GM12878 (cell line): Measurements from ENCODE around the gene RAD9A. TPM values are rescaled to one million over a fixed set of nuclear protein-coding genes. Genes with fewer than 3 reads are reported as not detected.

Experiments used
- ATAC-seq: fragments of 200-7000 bp; cut with Tn5 transposase; 3 replicates; pipeline ENCODE4 v1.9.1; 2020; ENCODE audit warnings: mild to moderate bottlenecking, moderate library complexity
- BruUV-seq: library from RNA; stranded (reverse); fragments of 400-500 nt; replicated peaks from 2 replicates; lab custom pipeline; 2021; lab: Mats Ljungman, UMichigan
- CTCF ChIA-PET: fragments of 300-600 bp; sonication (Branson Sonifier 250); formaldehyde crosslinking; extraction: SDS; loops from one replicate; lab custom pipeline; 2021; ENCODE audit warnings: inconsistent platforms; lab: Yijun Ruan, JAX
- POLR2A ChIA-PET: fragments of 350-600 bp; formaldehyde crosslinking; extraction: SDS; loops from one replicate; lab custom pipeline; 2021; ENCODE audit warnings: inconsistent platforms; lab: Charles Lee
- RAD21 ChIA-PET: fragments of 300-600 bp; sonication (Branson Sonifier 250); formaldehyde crosslinking; loops from one replicate; lab custom pipeline; 2023; ENCODE audit warnings: antibody characterized with exemption; ENCODE audit not compliant: unreplicated experiment; lab: Charles Lee
- SMC1A ChIA-PET: fragments of 300-600 bp; sonication (Branson Sonifier 250); formaldehyde crosslinking; loops from one replicate; lab custom pipeline; 2023; ENCODE audit not compliant: unreplicated experiment, uncharacterized antibody; lab: Charles Lee
- DNase-seq: peaks from one replicate; pipeline ENCODE4 v3.0.0-alpha.2; 2011; ENCODE audit warnings: low read depth, low spot score
- FAIRE-seq: peaks from 3 replicates; lab custom pipeline; 2011; peaks lifted over from hg19 to GRCh38; lab: Jason Lieb, UNC
- H2AFZ ChIP-seq: 2 replicates; pipeline ENCODE4 v1.6.0; 2011; ENCODE audit warnings: low read depth, low read length, control low read depth; ENCODE audit not compliant: control insufficient read depth
- H3K27ac ChIP-seq: 2 replicates; pipeline ENCODE4 v1.5.1; 2011; ENCODE audit warnings: control low read depth; ENCODE audit not compliant: control insufficient read depth, insufficient read depth
- H3K27me3 ChIP-seq, 2 experiments: replicated peaks in 1 of 2; 2 replicates each; pipeline versions ENCODE4 v1.6.0 to v1.6.1; 2011; ENCODE audit warnings: low read length in 1 of 2; ENCODE audit not compliant: control insufficient read depth in 2 of 2, insufficient read depth in 2 of 2
- H3K36me3 ChIP-seq, 2 experiments: 2 replicates each; pipeline ENCODE4 v1.5.1; 2011; ENCODE audit warnings: low read length in 1 of 2; ENCODE audit not compliant: control insufficient read depth in 2 of 2, insufficient read depth in 2 of 2
- H3K4me1 ChIP-seq: 2 replicates; pipeline ENCODE4 v1.6.1; 2011; ENCODE audit warnings: mild to moderate bottlenecking, low read length, moderate library complexity, mixed read lengths; ENCODE audit not compliant: control insufficient read depth, insufficient read depth
- H3K4me2 ChIP-seq: 2 replicates; pipeline ENCODE4 v1.6.0; 2011; ENCODE audit warnings: control low read depth; ENCODE audit not compliant: control insufficient read depth, insufficient read depth
- H3K4me3 ChIP-seq: fragments of 200-600 bp; sonication (generic); 2 replicates; pipeline ENCODE4 v1.5.1; 2016
- H3K79me2 ChIP-seq: 2 replicates; pipeline ENCODE4 v1.6.0; 2011; ENCODE audit warnings: low read length; ENCODE audit not compliant: control insufficient read depth, insufficient read depth
- H3K9ac ChIP-seq: 2 replicates; pipeline ENCODE4 v1.8.0; 2011; ENCODE audit warnings: low read length, control low read depth, mixed read lengths; ENCODE audit not compliant: control insufficient read depth, insufficient read depth
- H3K9me3 ChIP-seq: replicated peaks from 3 replicates; pipeline ENCODE4 v1.5.1; 2011; ENCODE audit warnings: mild to moderate bottlenecking, low read length; ENCODE audit not compliant: control insufficient read depth, insufficient read depth
- H4K20me1 ChIP-seq: 2 replicates; pipeline ENCODE4 v1.6.0; 2011; ENCODE audit not compliant: control insufficient read depth, insufficient read depth
- HDGF ChIP-seq: fragments of 450-650 bp; IDR thresholded peaks from 2 replicates; pipeline ENCODE4 v1.6.1; 2016; ENCODE audit warnings: antibody characterized with exemption
- POLR2A ChIP-seq: IDR thresholded peaks from 2 replicates; pipeline ENCODE4 v1.6.1; 2011; ENCODE audit warnings: low read depth, mild to moderate bottlenecking, low read length
- POLR2AphosphoS2 ChIP-seq: IDR thresholded peaks from 2 replicates; pipeline ENCODE4 v1.6.1; 2011; ENCODE audit warnings: low read depth, mild to moderate bottlenecking, low read length, improper control_type of control experiment, moderate library complexity
- SP1 ChIP-seq: IDR thresholded peaks from one replicate; pipeline ENCODE4 v1.6.1; 2011; ENCODE audit warnings: low read depth, low read length
- TCF12 ChIP-seq: IDR thresholded peaks from 2 replicates; pipeline ENCODE4 v1.6.1; 2011; ENCODE audit warnings: low read depth, mild to moderate bottlenecking, low read length
- WGBS: methylation state at CpG from one replicate; pipeline ENCODE4 v1.1.6; 2016; ENCODE audit warnings: low lambda C conversion rate; ENCODE audit not compliant: insufficient replicate concordance, insufficient coverage; ENCODE audit errors: missing lambda C conversion rate; 5-methylcytosine and 5-hydroxymethylcytosine counted together
- in situ Hi-C: fragments of 300-500 bp; cut with MboI; formaldehyde crosslinking; loops from 9 replicates; pipeline ENCODE4 v1.14.3; 2018; ENCODE audit warnings: mixed read lengths
- intact Hi-C: fragments of 100-400 bp; cut with micrococcal nuclease; formaldehyde crosslinking; loops from one replicate; pipeline ENCODE4 v1.14.2; 2022; ENCODE audit not compliant: unreplicated experiment
- polyA plus RNA-seq, 11 experiments: library from polyadenylated mRNA; depleted of rRNA in 4 of 11; unstranded in 6 of 11; stranded (reverse) in 5 of 11; fragments of >200 nt; fragmentation: Nextera tagmentation in 4 of 11; fragmentation: Illumina TruSeq in 1 of 11; extraction: Ambion mirVana in 4 of 11; extraction: Trizol in 1 of 11; gene quantifications; 1 replicate in 1 of 11; 2 replicates in 10 of 11; pipeline versions ENCODE4 v1.2.1 to v1.2.3, GENCODE V29; 2011 to 2016; ENCODE audit warnings: inconsistent platforms in 2 of 11, missing spikeins in 2 of 11, low read depth in 1 of 11
- total RNA-seq, 4 experiments: library from RNA; depleted of rRNA in 3 of 4; stranded (reverse); fragments of >200 nt in 3 of 4; fragmentation: Illumina TruSeq in 1 of 4; extraction: Trizol in 1 of 4; gene quantifications; 2 replicates each; pipeline versions ENCODE4 v1.2.1 to v1.2.3, GENCODE V29; 2013 to 2021

The RAD9A gene
- total and polyA plus RNA-seq, 10 of the 15 experiments (the other 5 are each of a cell fraction or from before 2014, with no cell fraction given): 1.1 to 36.2 (median 19.8) TPM

DNA sequence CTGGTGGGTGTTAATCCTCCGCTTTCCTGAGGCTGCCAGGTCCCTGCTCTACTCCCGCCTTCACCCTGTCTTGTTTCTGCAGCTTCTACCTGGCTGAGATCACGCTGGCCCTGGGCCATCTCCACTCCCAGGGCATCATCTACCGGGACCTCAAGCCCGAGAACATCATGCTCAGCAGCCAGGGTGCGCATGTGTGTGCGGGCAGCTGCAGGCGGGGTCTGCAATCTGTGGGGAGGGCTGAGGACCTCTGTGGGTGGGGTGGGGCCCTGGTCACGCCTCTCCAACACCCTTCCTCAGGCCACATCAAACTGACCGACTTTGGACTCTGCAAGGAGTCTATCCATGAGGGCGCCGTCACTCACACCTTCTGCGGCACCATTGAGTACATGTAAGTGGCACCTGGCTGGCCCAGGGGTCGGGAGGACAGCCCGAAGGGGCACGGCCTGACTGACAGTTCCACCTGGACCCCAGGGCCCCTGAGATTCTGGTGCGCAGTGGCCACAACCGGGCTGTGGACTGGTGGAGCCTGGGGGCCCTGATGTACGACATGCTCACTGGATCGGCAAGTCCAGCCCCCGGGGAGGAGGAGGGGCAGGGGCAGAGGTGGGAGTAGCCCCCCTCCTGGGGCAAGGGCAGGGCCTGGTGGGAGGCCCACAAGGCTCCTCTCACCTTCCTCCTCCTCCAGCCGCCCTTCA, 41.0 kb downstream of the RAD9A start:
- Histone ChIP-seq H3K9me3 (no peaks in the 10 kb centered on the region), H3K36me3 (peaks cover 6 to 20% of the 10 kb centered on the region in 2 experiments; a peak in 3 of 4 replicates), H3K9ac (no peak overlapping the region), H4K20me1 (no peaks in the 10 kb centered on the region), H3K27me3 (no peaks in the 10 kb centered on the region), H3K27ac (no peak overlapping the region), H3K4me3 (no peak overlapping the region), H3K4me2 (peak overlapping the region; percentile 71; the same call in 1 of the 2 replicates), H3K79me2 (peaks cover 60% of the 10 kb centered on the region), H2AFZ (no peak overlapping the region), H3K4me1 (peaks cover 26% of the 10 kb centered on the region)
- intact Hi-C loops: no loop called here
- no peak for TF ChIP-seq TCF12
- TF ChIP-seq POLR2A: peak; percentile 68
- no peak for TF ChIP-seq HDGF
- TF ChIP-seq POLR2AphosphoS2: peak; percentile 43; the same call in 1 of the 2 replicates
- no peak for TF ChIP-seq SP1
- DNase-seq (no peak), FAIRE-seq (no peak), ATAC-seq (no peak)
- WGBS: 87% methylated on average over 20 of the region's 22 CpGs
- BruUV-seq: no TSS peak
- ChIA-PET CTCF (interaction anchor here (0.6 kb wide), 1 partner anchor 108 kb away, joined by 4 read pairs; no protein-coding TSS in a partner anchor), POLR2A (interaction anchor here (0.8 to 2.3 kb wide), 2 partner anchors 29 to 31 kb away, joined by 3 to 10 read pairs; partner anchors contain the start of gene PPP1CA), RAD21 (interaction anchor here (1.5 kb wide), 1 partner anchor 28 kb away, joined by 3 read pairs; no protein-coding TSS in a partner anchor), SMC1A (no interaction called here)
- in situ Hi-C loops: no loop called here
